AG04449 (cell line): ENCODE measurements around the gene ASCC1.

ENCODE experiments used
- CTCF ChIA-PET: fragments of 350-600 bp; formaldehyde crosslinking; extraction: SDS; loops from one replicate; lab custom pipeline; 2021; ENCODE audit warnings: antibody characterized with exemption; lab: Yijun Ruan, JAX
- POLR2A ChIA-PET: fragments of 400-600, 350-600 bp; formaldehyde crosslinking; extraction: SDS; loops from one replicate; lab custom pipeline; 2020; ENCODE audit warnings: antibody characterized with exemption, inconsistent platforms; lab: Yijun Ruan, JAX
- DNase-seq: peaks from one replicate; pipeline ENCODE4 v3.0.0-alpha.2; 2010; ENCODE audit warnings: low read depth, low spot score
- H3K4me3 ChIP-seq: 2 replicates; pipeline ENCODE4 v1.5.1; 2011; ENCODE audit warnings: low read depth, mild to moderate bottlenecking, control low read depth, low read length
- CTCF ChIP-seq: IDR thresholded peaks from one replicate; pipeline ENCODE4 v1.5.1; 2011; ENCODE audit warnings: mild to moderate bottlenecking, moderate library complexity, low read length, control low read depth, inconsistent platforms; ENCODE audit not compliant: insufficient read depth; ENCODE audit errors: missing control alignments

ASCC1 gene

DNA sequence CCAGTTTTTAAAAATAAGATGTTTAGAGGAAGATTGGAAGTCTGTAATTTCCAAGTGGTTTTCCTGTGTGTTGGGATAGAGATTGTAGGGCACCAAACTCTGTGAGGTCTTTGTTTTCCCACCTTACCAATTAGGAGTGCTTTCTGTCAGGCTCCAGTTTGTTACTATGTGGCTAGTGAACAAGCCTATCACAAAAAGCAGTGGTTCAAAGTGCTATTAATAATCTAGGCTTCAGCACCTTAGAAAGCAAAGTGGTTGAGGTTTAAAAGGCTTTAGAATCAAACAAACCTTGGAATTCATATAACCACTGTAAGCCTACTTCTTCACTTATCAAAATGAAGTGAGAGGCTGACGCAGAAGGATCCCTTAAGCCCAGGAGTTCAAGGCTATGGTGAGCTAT lies 11.4 kb downstream of the ASCC1 start:
- CTCF ChIA-PET: interaction anchor here (1.6 kb wide), 1 partner anchor 12 kb away, joined by 3 read pairs; no protein-coding TSS in a partner anchor
- TF ChIP-seq CTCF: no peak
- no peak overlapping the region for H3K4me3 ChIP-seq
- DNase-seq: no peak
- POLR2A ChIA-PET: no interaction called here

DNA sequence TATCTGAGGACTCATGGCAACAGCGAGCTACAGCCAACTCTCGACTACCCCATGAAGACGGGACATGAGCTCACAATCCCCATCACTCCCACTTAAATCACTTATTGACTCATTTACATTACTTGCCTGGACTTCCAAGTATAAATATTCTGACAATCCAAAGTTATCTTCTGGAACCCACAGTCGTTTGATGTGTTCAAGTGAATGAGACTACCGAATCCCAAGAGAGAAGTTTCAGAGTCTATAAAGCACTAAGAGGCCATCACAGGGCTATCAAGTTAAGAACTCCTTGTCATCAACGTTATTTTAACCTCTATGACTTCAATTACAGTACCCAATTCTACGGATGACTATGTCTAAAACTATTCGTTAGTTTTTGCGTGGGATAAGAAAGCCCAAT lies 11.8 kb downstream of the ASCC1 start:
- POLR2A ChIA-PET: no interaction called here
- TF ChIP-seq CTCF: no peak
- CTCF ChIA-PET: interaction anchor here (0.9 to 1.6 kb wide), 2 partner anchors 11 to 13 kb away, joined by 3 to 4 read pairs; partner anchors contain the start of gene ANAPC16
- no peak overlapping the region for H3K4me3 ChIP-seq
- DNase-seq: no peak

DNA sequence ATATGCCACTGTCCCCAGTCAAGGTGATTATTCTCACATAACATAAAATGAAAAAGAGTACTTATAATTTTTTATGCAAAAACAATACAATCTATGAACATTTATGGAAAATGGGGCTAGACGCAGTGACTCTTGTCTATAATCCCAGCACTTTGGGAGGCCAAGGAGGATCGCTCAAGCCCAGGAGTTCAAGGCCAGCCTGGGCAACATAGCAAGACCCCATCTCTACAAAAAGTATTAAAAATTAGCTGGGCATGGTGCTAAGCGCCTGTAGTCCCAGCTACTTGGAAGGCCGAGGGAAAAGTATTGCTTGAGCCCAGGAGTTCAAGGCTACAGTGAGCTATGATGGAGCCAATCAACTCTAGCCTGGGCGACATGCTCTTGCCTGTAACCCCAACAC lies 14.8 kb downstream of the ASCC1 start:
- H3K4me3 ChIP-seq: no peak overlapping the region
- no peak for DNase-seq
- TF ChIP-seq CTCF: no peak
- CTCF ChIA-PET: no interaction called here
- POLR2A ChIA-PET: no interaction called here

DNA sequence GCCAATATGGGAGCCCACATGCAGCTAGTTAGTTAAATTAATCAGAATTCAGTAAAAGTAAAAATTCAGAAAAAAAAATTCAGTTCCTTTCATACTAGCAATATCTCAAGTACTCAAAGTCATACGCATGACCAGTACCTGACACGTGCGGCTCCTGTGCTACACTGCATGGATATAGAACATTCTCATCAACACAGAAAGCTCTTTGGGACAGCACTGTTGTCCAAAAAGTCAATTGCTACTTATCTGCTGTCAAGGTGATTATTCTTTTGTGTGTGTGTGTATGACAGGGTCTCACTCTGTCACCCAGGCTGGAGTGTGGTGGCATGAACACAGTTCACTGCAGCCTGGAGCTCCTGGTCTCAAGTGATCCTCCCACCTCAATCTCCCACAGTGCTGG lies 15.2 kb downstream of the ASCC1 start:
- TF ChIP-seq CTCF: no peak
- ChIA-PET CTCF (no interaction called here), POLR2A (no interaction called here)

DNA sequence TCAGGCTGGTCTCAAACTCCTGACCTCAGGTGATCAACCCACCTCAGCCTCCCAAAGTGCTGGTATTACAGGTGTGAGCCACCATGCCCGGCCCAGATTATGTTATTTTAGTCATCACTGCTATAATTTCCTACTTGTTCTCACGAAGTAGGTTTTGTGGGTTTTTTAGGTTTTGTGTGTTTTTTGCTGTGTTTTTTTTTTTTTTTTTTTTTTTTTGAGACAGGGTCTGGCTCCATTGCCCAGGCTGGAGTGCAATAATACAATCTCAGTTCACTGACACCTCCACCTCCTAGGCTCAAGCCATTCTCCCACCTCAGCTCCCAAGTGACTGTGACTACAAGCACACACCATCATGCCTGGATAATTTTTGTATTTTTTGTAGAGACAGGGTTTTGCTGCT lies 21.1 kb downstream of the ASCC1 start:
- POLR2A ChIA-PET: no interaction called here
- CTCF ChIA-PET: interaction anchor here (1.5 kb wide), 1 partner anchor 28 kb away, joined by 4 read pairs; no protein-coding TSS in a partner anchor
- H3K4me3 ChIP-seq: no peak overlapping the region
- TF ChIP-seq CTCF: no peak
- DNase-seq: no peak

More for the DNA sequence above, 15.2 kb downstream of the ASCC1 start:
- H3K4me3 ChIP-seq: no peak overlapping the region
- no peak for DNase-seq

GRCh38 chr10:72186982-72187330 lies 29.1 kb downstream of the ASCC1 start:
- ChIA-PET CTCF (interaction anchor here (1.5 kb wide), 1 partner anchor 60 kb away, joined by 3 read pairs; no protein-coding TSS in a partner anchor), POLR2A (no interaction called here)
- TF ChIP-seq CTCF: no peak

More at GRCh38 chr10:72186982-72187330, 29.1 kb downstream of the ASCC1 start:
- H3K4me3 ChIP-seq: no peak overlapping the region
- no peak for DNase-seq
